ENCODE measurements around the gene TMCC3.

GRCh38 chr12:94609917-94610443 is 40.4 kb downstream of the TMCC3 start:
- TF ChIP-seq CTCF (IDR thresholded peaks at IDR 0.05) (no peak), POLR2A (IDR thresholded peaks at IDR 0.05) (no peak), POLR2AphosphoS5 (IDR thresholded peaks at IDR 0.05) (no peak), EP300 (IDR thresholded peaks at IDR 0.05) (no peak)

All from suprapubic skin (tissue), 4 donors.